Neural progenitor cell (in vitro differentiated cells): ENCODE measurements around the gene DTNBP1. TPM values are rescaled to one million over a fixed set of nuclear protein-coding genes. Genes with fewer than 3 reads are reported as not detected.

Experiments used
- DNase-seq: peaks from one replicate; pipeline ENCODE4 v3.0.0-alpha.2; 2016; ENCODE audit warnings: low spot score
- H2AFZ ChIP-seq: fragments of 200-600 bp; sonication (generic); replicated peaks from 2 replicates; pipeline ENCODE4 v1.6.1; 2016; ENCODE audit warnings: antibody characterized with exemption
- H3F3A ChIP-seq: fragments of 200-600 bp; sonication (generic); 2 replicates; pipeline ENCODE4 v1.6.1; 2016; ENCODE audit warnings: antibody characterized with exemption, low read depth
- H3K27ac ChIP-seq: fragments of 200-600 bp; sonication (generic); 2 replicates; pipeline ENCODE4 v1.5.1; 2016; ENCODE audit warnings: mild to moderate bottlenecking
- H3K27me3 ChIP-seq: fragments of 200-600 bp; sonication (generic); 2 replicates; pipeline ENCODE4 v1.6.1; 2016; ENCODE audit warnings: mild to moderate bottlenecking, moderate library complexity
- H3K36me3 ChIP-seq: fragments of 200-600 bp; sonication (generic); 2 replicates; pipeline ENCODE4 v1.5.1; 2016
- H3K4me1 ChIP-seq: fragments of 200-600 bp; sonication (generic); 2 replicates; pipeline ENCODE4 v1.6.1; 2016; ENCODE audit warnings: mixed run types
- H3K4me2 ChIP-seq: fragments of 200-600 bp; sonication (generic); 2 replicates; pipeline ENCODE4 v1.6.1; 2016
- H3K4me3 ChIP-seq: fragments of 200-600 bp; sonication (generic); 2 replicates; pipeline ENCODE4 v1.5.1; 2016
- H3K79me2 ChIP-seq: fragments of 200-600 bp; sonication (generic); 2 replicates; pipeline ENCODE4 v1.6.1; 2016; ENCODE audit warnings: low read depth
- H3K9ac ChIP-seq: fragments of 200-600 bp; sonication (generic); 2 replicates; pipeline ENCODE4 v1.6.1; 2016
- H3K9me3 ChIP-seq: fragments of 200-600 bp; sonication (generic); 2 replicates; pipeline ENCODE4 v1.5.1; 2016; ENCODE audit warnings: low read depth
- H4K20me1 ChIP-seq: fragments of 200-600 bp; sonication (generic); 2 replicates; pipeline ENCODE4 v1.6.1; 2016; ENCODE audit warnings: low read depth
- H3K27ac Mint-ChIP-seq: 3 replicates; pipeline ENCODE4 v1.8.0; 2021; ENCODE audit warnings: mixed read lengths
- H3K27me3 Mint-ChIP-seq: 2 replicates; pipeline ENCODE4 v1.8.0; 2022; ENCODE audit warnings: low read depth, mild to moderate bottlenecking, inconsistent platforms, moderate library complexity, mixed read lengths; ENCODE audit not compliant: insufficient read depth
- H3K36me3 Mint-ChIP-seq: 3 replicates; pipeline ENCODE4 v1.8.0; 2021; ENCODE audit warnings: mixed read lengths
- H3K4me1 Mint-ChIP-seq: 3 replicates; pipeline ENCODE4 v1.8.0; 2021; ENCODE audit warnings: mixed read lengths
- H3K4me3 Mint-ChIP-seq: 3 replicates; pipeline ENCODE4 v1.8.0; 2021; ENCODE audit warnings: mild to moderate bottlenecking, moderate library complexity, mixed read lengths
- H3K9me3 Mint-ChIP-seq: 3 replicates; pipeline ENCODE4 v1.8.0; 2020; ENCODE audit warnings: mixed read lengths
- CTCF ChIP-seq: fragments of 200-600 bp; sonication (generic); IDR thresholded peaks from 2 replicates; pipeline ENCODE4 v1.5.1; 2017; ENCODE audit warnings: antibody characterized with exemption, mild to moderate bottlenecking
- EZH2 ChIP-seq: fragments of 200-600 bp; sonication (generic); IDR thresholded peaks from 2 replicates; pipeline ENCODE4 v1.6.1; 2017; ENCODE audit warnings: antibody characterized with exemption, mild to moderate bottlenecking, moderate library complexity
- EZH2phosphoT487 ChIP-seq: fragments of 200-600 bp; sonication (generic); IDR thresholded peaks from 2 replicates; pipeline ENCODE4 v1.6.1; 2017; ENCODE audit warnings: antibody characterized with exemption
- total RNA-seq: library from RNA; depleted of rRNA; stranded (reverse); fragments of >200 nt; gene quantifications from 2 replicates; pipeline ENCODE4 v1.2.3, GENCODE V29; 2015; ENCODE audit warnings: low replicate concordance

Gene DTNBP1
- total RNA-seq, 1 donor from 2014 or later: 4.5 TPM

- H3K79me2 ChIP-seq: no peaks in the 10 kb centered on the region
- no peak overlapping the region for H3K9ac ChIP-seq
- no peaks in the 10 kb centered on the region for H3K9me3 Mint-ChIP-seq
- no peaks in the 10 kb centered on the region for H3K9me3 ChIP-seq
- H3F3A ChIP-seq: no peaks in the 10 kb centered on the region
- no peaks in the 10 kb centered on the region for H3K36me3 ChIP-seq
- H3K4me1 Mint-ChIP-seq: no peaks in the 10 kb centered on the region
- H2AFZ ChIP-seq: no peak overlapping the region
- H4K20me1 ChIP-seq: no peaks in the 10 kb centered on the region
- H3K27ac ChIP-seq: no peak overlapping the region
- H3K27me3 ChIP-seq: no peaks in the 10 kb centered on the region
- H3K27me3 Mint-ChIP-seq: no peaks in the 10 kb centered on the region
- no peaks in the 10 kb centered on the region for H3K36me3 Mint-ChIP-seq
- H3K4me1 ChIP-seq: no peaks in the 10 kb centered on the region
- no peak overlapping the region for H3K27ac Mint-ChIP-seq
- DNase-seq: no peak
- no peak for TF ChIP-seq EZH2phosphoT487
- TF ChIP-seq CTCF: no peak
- no peak for TF ChIP-seq EZH2
- no peak overlapping the region for H3K4me3 ChIP-seq
- no peak overlapping the region for H3K4me2 ChIP-seq
- no peak overlapping the region for H3K4me3 Mint-ChIP-seq
Measured at GRCh38 chr6:15595461-15596173, 67.2 kb downstream of the DTNBP1 start.

GRCh38 chr6:15594512-15595259 lies 68.1 kb downstream of the DTNBP1 start:
- Histone ChIP-seq H2AFZ (no peak overlapping the region), H4K20me1 (no peaks in the 10 kb centered on the region), H3K4me3 (no peak overlapping the region), H3K27ac (no peak overlapping the region), H3K4me2 (no peak overlapping the region), H3K9me3 (no peaks in the 10 kb centered on the region), H3K36me3 (no peaks in the 10 kb centered on the region), H3F3A (no peaks in the 10 kb centered on the region), H3K4me1 (no peaks in the 10 kb centered on the region), H3K79me2 (no peaks in the 10 kb centered on the region), H3K9ac (no peak overlapping the region), H3K27me3 (no peaks in the 10 kb centered on the region)
- no peak overlapping the region for H3K4me3 Mint-ChIP-seq
- no peaks in the 10 kb centered on the region for H3K27me3 Mint-ChIP-seq
- H3K9me3 Mint-ChIP-seq: no peaks in the 10 kb centered on the region
- no peak for DNase-seq
- H3K27ac Mint-ChIP-seq: no peak overlapping the region
- H3K36me3 Mint-ChIP-seq: no peaks in the 10 kb centered on the region
- no peaks in the 10 kb centered on the region for H3K4me1 Mint-ChIP-seq
- TF ChIP-seq CTCF (no peak), EZH2phosphoT487 (no peak), EZH2 (no peak)

- Histone ChIP-seq H3K36me3 (no peaks in the 10 kb centered on the region), H4K20me1 (no peaks in the 10 kb centered on the region), H3K79me2 (no peaks in the 10 kb centered on the region), H3K9ac (no peak overlapping the region), H3K4me2 (no peak overlapping the region), H2AFZ (no peak overlapping the region), H3K4me1 (no peaks in the 10 kb centered on the region), H3K4me3 (no peak overlapping the region), H3K9me3 (no peaks in the 10 kb centered on the region), H3K27ac (no peak overlapping the region), H3K27me3 (no peaks in the 10 kb centered on the region), H3F3A (no peaks in the 10 kb centered on the region)
- no peaks in the 10 kb centered on the region for H3K36me3 Mint-ChIP-seq
- no peak overlapping the region for H3K27ac Mint-ChIP-seq
- H3K9me3 Mint-ChIP-seq: no peaks in the 10 kb centered on the region
- H3K4me1 Mint-ChIP-seq: no peaks in the 10 kb centered on the region
- TF ChIP-seq EZH2phosphoT487 (no peak), CTCF (no peak), EZH2 (no peak)
- H3K27me3 Mint-ChIP-seq: no peaks in the 10 kb centered on the region
- no peak for DNase-seq
- H3K4me3 Mint-ChIP-seq: no peak overlapping the region
Measured at GRCh38 chr6:15593798-15594197, 69.0 kb downstream of the DTNBP1 start.
